Measurements from ENCODE around the gene TMEM235. TPM values are rescaled to one million over a fixed set of nuclear protein-coding genes. Genes with fewer than 3 reads are reported as not detected.

Gene TMEM235
- total RNA-seq (2014; rRNA removed; shearing (Covaris generic)): not detected in 2 replicates

DNA sequence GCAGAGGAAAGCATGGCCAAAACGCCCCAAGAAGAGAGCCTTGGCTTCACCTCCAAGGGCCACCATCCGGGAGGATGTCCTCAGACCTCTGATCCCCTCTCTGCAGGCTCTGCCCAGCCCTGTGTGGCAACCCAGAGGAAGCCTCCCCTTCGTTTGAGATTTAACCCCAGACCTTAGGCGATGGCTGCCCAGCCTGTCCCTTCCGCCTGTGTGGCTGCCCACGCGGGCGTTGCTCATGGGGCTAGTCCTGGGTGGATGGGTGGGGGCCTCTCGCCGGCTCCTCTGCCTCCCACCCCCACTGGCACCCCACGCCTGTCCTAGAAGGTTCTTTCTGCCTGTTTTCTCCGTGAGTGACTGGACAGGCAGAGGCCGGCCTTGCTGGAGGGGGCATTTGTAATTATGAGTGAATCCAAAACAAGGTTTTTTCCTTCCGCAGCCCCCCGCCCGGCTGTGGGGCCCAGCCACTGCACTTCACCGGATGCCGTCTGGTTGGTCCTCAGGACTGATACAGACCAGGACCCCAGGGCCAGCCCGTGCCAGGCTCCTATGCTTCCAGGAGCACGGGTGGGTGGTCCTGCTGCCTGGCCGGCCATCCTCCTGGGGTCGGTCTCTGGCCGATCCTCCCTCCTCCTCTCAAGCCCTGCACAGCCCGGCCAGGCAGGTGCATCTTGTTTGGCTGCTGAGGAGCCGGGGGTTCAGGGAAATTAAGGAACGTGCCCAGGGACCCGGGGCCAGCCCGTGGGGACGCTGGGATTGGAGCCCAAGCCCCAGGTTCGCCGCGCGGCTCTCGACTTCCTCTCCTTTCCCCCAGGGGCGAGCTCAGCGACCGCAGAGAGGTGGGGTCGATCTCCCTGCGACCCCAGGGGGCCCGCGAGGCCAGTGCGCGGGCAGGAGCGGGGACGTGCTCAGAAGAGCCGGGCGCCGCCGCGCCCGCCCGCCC is at the start of gene TMEM235:
Gene TMEM235, plus strand, starts transcription at position 636 of the 940 bp plus-strand sequence. CDS start 393 bp downstream, outside the sequence.
- DNase-seq (ENCODE audit: low read depth): no peak

DNA sequence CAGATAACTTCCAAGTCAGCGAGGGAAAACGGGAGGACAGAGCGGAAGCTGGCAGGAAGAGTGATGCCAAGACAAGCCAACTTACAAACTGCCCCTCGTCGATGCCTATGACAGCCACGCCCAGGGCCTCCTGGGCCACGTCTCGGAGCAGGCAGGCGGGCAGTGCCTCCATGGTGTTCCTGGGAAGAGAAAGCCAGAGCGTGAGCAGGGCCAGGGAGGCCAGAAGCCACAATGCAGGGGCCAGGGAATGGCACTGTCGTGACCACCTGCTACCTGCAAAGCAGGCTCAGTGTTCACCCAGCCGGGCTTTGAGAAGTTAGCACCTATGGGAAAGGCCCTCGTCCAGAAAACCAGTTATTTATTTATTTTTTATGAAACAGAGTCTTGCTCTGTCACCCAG is 48.9 kb upstream of the TMEM235 start:
- no peak for DNase-seq (ENCODE audit: low read depth)

DNA sequence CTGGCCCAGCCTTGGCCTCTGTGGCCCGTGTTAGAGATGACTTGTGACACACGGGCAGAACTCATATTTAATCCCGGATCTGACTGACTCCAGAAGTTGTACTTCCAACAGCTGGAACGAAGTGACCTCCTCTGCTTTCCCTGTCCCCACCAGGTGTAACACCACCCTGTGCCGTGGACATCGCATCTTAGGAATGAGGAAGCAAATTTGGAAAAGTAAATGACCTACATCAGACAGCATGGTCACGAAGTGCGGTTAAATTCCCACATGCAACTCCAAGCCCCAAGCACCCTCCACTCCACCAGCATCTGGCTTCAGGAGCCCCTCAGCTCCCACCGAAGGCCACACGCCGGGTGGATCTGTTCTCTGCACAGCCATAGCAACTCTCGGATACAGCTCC is 47.5 kb upstream of the TMEM235 start:
- no peak for DNase-seq (ENCODE audit: low read depth)

- no peak for DNase-seq (ENCODE audit: low read depth)
Observed at GRCh38 chr17:78184351-78184750, 47.1 kb upstream of the TMEM235 start.

- DNase-seq (ENCODE audit: low read depth): no peak
Observed at GRCh38 chr17:78184868-78185267, 46.6 kb upstream of the TMEM235 start.

GRCh38 chr17:78185981-78186691 is 45.3 kb upstream of the TMEM235 start:
- DNase-seq (ENCODE audit: low read depth): peak; percentile 50

DNA sequence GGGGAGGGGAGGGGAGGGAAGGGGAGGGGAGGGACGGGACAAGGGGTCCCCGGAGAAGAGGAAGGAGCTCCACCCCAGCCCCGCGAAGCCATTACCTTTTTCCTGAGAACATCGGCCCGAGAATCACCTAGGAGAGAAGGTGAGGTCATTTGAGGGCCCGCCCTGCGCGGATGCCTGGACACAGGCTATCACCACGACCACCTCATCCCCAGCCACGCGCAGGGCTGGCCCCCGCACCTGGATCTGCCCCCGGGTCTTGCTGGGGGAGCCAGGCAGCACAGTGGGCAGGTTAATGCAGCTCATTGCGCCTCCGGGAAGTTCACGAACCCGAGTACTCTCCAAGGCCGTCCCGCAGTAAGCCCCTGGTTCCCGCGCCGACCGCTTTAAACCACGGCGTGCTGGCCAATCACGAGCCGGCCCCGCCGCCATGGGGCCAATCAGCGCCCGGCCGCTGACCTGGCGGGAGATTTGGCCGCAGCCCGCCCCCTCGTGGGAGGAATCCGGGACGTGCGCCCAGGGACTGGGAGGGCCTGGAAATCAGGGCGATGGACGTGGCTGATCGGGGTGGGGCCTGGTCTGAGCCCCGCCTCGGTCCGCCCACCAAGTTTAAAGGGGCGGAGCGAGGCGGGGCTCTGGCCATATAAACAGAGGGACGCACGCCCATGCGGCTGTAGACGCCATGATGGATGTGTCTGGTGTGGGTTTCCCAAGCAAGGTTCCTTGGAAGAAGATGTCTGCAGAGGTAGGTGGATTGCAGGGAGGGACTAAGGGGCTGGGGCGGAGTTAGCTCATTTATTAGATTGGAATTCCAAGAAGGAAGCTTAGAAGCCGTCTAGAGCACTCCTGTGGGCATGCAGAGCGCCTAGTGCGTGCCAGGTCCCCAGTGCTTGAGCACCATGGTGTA is 44.5 kb upstream of the TMEM235 start, which contains the start of the genes AFMID and TK1:
Gene AFMID, plus strand, starts transcription at position 671 of the 904 bp plus-strand sequence. Its CDS starts 9 bp downstream, at position 680.
Gene TK1, minus strand, starts transcription at position 361 of the 904 bp plus-strand sequence. Its CDS starts 58 bp downstream, at position 303.
- DNase-seq (ENCODE audit: low read depth): peak; percentile 94

GRCh38 chr17:78196716-78197115 is 34.7 kb upstream of the TMEM235 start:
- no peak for DNase-seq (ENCODE audit: low read depth)

- DNase-seq (ENCODE audit: low read depth): no peak
Observed at GRCh38 chr17:78197147-78197832, 34.1 kb upstream of the TMEM235 start.

GRCh38 chr17:78200451-78200850 is 31.0 kb upstream of the TMEM235 start:
- DNase-seq (ENCODE audit: low read depth): no peak

GRCh38 chr17:78202666-78203065 is 28.8 kb upstream of the TMEM235 start:
- no peak for DNase-seq (ENCODE audit: low read depth)

DNA sequence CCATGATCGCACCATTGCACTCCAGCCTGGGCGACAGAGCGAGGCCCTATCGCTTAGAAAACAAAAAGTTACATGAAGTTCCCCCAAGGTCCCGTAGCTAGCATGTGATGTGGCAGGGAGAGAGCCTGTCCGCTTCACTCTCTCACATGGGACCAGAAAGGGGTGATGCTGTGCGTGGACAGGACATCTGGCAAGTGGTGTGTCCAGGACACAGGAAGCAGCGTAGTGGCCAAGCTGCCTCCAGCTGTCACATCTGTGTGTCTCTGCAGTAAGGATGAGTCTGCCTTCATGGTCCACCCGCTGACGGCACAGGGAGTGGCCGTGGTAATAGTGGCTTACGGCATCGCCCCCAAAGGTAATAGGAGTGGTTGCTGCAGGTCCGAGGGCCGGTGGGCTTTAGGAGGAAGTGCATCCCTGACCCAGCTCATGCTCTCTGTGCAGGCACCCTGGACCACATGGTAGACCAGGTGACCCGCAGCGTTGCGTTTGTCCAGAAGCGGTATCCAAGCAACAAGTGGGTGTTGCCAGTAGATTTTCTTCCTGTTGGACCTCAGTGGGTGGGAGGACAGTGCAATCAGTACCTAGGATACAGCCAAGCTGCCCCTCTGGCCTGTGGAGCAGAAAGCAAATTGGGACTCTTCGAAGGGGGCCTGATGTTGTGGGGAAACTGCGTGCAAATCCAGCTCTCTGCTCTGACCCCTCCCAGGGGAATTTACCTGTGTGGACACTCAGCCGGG is 26.9 kb upstream of the TMEM235 start:
- DNase-seq (ENCODE audit: low read depth): no peak

GRCh38 chr17:78205124-78205775 is 26.2 kb upstream of the TMEM235 start:
- no peak for DNase-seq (ENCODE audit: low read depth)

DNA sequence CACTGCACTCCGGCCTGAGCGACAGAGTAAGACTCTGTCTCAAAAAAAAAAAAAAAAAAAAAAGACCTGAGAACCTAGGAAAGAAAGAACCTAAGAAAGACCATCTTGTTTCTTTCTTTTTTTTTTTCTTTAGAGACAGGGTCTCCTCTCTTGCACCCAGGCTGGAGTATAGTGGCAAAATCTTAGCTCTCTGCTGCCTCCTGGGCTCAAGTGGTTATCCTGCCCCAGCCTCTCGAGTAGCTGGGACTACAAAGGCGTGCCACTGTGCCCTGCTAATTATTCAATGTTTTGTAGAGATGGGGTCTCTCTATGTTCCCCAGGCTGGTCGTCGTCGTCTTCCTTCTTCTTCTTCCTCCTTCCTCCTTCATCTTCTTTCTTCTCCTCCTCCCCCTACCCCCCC is 25.1 kb upstream of the TMEM235 start:
- no peak for DNase-seq (ENCODE audit: low read depth)

DNA sequence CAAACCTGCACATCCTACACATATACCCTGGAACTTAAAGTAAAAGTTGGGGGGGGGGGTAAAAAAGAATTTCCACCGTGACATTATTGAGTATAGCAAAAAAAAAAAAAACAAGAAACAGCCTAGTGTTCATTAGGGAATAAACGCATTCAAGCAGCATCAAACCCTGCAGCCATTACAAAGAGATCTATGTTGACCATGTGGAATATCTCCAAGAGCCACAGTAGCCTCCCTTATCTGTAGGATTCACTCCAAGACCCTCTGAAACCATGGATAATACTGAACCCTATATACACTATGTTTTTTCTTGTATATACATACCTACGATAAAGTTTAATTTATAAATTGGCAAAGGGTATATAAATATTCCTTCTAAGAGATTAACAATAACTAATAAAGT is 22.9 kb upstream of the TMEM235 start:
- DNase-seq (ENCODE audit: low read depth): no peak

- DNase-seq (ENCODE audit: low read depth): no peak
Observed at GRCh38 chr17:78210111-78210510, 21.3 kb upstream of the TMEM235 start.

DNA sequence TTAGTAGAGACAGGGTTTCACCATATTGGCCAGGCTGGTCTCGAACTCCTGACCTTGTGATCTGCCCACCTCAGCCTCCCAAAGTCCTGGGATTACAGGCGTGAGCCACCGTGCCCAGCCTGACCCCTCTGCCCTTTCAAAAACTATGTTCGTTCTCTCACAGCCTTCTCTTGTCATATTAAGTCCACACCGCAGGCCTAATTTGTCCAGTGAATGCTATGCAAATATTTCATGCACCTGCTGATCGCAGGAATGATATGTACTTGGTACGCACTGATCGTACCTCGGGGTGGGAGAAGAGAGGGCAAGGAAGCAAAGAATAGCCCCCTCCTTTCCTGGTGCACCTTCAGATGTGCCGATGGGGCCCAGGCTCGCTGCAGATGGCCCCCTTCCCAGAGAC is 20.4 kb upstream of the TMEM235 start:
- DNase-seq (ENCODE audit: low read depth): no peak

DNA sequence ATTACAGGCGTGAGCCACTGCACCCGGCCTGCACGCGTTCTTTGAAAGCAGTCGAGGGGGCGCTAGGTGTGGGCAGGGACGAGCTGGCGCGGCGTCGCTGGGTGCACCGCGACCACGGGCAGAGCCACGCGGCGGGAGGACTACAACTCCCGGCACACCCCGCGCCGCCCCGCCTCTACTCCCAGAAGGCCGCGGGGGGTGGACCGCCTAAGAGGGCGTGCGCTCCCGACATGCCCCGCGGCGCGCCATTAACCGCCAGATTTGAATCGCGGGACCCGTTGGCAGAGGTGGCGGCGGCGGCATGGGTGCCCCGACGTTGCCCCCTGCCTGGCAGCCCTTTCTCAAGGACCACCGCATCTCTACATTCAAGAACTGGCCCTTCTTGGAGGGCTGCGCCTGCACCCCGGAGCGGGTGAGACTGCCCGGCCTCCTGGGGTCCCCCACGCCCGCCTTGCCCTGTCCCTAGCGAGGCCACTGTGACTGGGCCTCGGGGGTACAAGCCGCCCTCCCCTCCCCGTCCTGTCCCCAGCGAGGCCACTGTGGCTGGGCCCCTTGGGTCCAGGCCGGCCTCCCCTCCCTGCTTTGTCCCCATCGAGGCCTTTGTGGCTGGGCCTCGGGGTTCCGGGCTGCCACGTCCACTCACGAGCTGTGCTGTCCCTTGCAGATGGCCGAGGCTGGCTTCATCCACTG is 17.3 kb upstream of the TMEM235 start, which contains the start of gene BIRC5:
Gene BIRC5, plus strand, starts transcription at position 238 of the 690 bp plus-strand sequence. Its CDS starts 64 bp downstream, at position 302.
- DNase-seq (ENCODE audit: low read depth): peak; percentile 83

DNA sequence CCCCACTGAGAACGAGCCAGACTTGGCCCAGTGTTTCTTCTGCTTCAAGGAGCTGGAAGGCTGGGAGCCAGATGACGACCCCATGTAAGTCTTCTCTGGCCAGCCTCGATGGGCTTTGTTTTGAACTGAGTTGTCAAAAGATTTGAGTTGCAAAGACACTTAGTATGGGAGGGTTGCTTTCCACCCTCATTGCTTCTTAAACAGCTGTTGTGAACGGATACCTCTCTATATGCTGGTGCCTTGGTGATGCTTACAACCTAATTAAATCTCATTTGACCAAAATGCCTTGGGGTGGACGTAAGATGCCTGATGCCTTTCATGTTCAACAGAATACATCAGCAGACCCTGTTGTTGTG is 16.7 kb upstream of the TMEM235 start:
- no peak for DNase-seq (ENCODE audit: low read depth)
